Neuronal stem cell (in vitro differentiated cells): ENCODE measurements around the gene MTAP.
A peak's percentile ranks its signal among the peaks of the same experiment; 100 is the strongest.
"Not testable (repeated sequence)": the region's sequence is repeated elsewhere in the genome, so short reads cannot be mapped to it uniquely, and the experiment has no call there.

ENCODE experiments used
- DNase-seq: peaks from one replicate; pipeline ENCODE4 v3.0.0-alpha.2; 2013; ENCODE audit warnings: low spot score
- H2AFZ ChIP-seq: one replicate; pipeline ENCODE4 v1.6.1; 2013; ENCODE audit warnings: mild to moderate bottlenecking, low read length, inconsistent platforms
- H2AK5ac ChIP-seq: 2 replicates; pipeline ENCODE4 v1.6.1; 2013; ENCODE audit warnings: low read depth, mild to moderate bottlenecking, inconsistent platforms, low read length, moderate library complexity, mixed read lengths
- H2BK120ac ChIP-seq: 2 replicates; pipeline ENCODE4 v1.6.1; 2013; ENCODE audit warnings: low read depth, mild to moderate bottlenecking, inconsistent platforms, low read length, moderate library complexity, mixed read lengths
- H2BK12ac ChIP-seq: one replicate; pipeline ENCODE4 v1.6.1; 2013; ENCODE audit warnings: low read length, inconsistent platforms
- H2BK15ac ChIP-seq: 2 replicates; pipeline ENCODE4 v1.6.1; 2013; ENCODE audit warnings: mild to moderate bottlenecking, low read length, inconsistent platforms, mixed read lengths
- H2BK5ac ChIP-seq: one replicate; pipeline ENCODE4 v1.6.1; 2013; ENCODE audit warnings: inconsistent platforms, mild to moderate bottlenecking, low read length, moderate library complexity
- H3K14ac ChIP-seq: one replicate; pipeline ENCODE4 v1.6.1; 2013; ENCODE audit warnings: low read length, inconsistent platforms
- H3K18ac ChIP-seq: 2 replicates; pipeline ENCODE4 v1.6.1; 2013; ENCODE audit warnings: low read length, inconsistent platforms
- H3K23ac ChIP-seq: 2 replicates; pipeline ENCODE4 v1.6.1; 2013; ENCODE audit warnings: low read depth, mild to moderate bottlenecking, mixed read lengths, low read length, inconsistent platforms; ENCODE audit not compliant: poor library complexity
- H3K27ac ChIP-seq: replicated peaks from 3 replicates; pipeline ENCODE4 v1.5.1; 2013; ENCODE audit warnings: low read length, inconsistent platforms
- H3K27me3 ChIP-seq, 3 experiments: 2 replicates each; pipeline ENCODE4 v1.6.1; 2013; ENCODE audit warnings: low read length in 3 of 3, mild to moderate bottlenecking in 2 of 3, inconsistent platforms in 1 of 3, low read depth in 1 of 3, mixed read lengths in 1 of 3, moderate library complexity in 1 of 3; ENCODE audit not compliant: control insufficient read depth in 3 of 3, insufficient read depth in 3 of 3
- H3K36me3 ChIP-seq, 2 donors: replicated peaks in 1 of 2; 2 replicates each; pipeline ENCODE4 v1.6.1; 2013; ENCODE audit warnings: low read length in 2 of 2; ENCODE audit not compliant: control insufficient read depth in 2 of 2, insufficient read depth in 2 of 2
- H3K4ac ChIP-seq: 2 replicates; pipeline ENCODE4 v1.6.1; 2013; ENCODE audit warnings: inconsistent platforms, mild to moderate bottlenecking, low read length, moderate library complexity
- H3K4me1 ChIP-seq, 2 donors: 1 replicate in 1 of 2; 2 replicates in 1 of 2; pipeline ENCODE4 v1.6.1; 2013; ENCODE audit warnings: low read length in 2 of 2, low read depth in 1 of 2; ENCODE audit not compliant: control insufficient read depth in 2 of 2, insufficient read depth in 1 of 2
- H3K4me2 ChIP-seq: one replicate; pipeline ENCODE4 v1.6.1; 2013; ENCODE audit warnings: mild to moderate bottlenecking, low read length, inconsistent platforms; ENCODE audit not compliant: insufficient read depth, poor library complexity, severe bottlenecking
- H3K4me3 ChIP-seq, 2 donors: 2 replicates each; pipeline ENCODE4 v1.5.1; 2013; ENCODE audit warnings: low read length in 2 of 2, mild to moderate bottlenecking in 2 of 2, inconsistent platforms in 1 of 2, moderate library complexity in 1 of 2
- H3K79me1 ChIP-seq: one replicate; pipeline ENCODE4 v1.6.1; 2013; ENCODE audit warnings: low read depth, mild to moderate bottlenecking, inconsistent platforms, low read length, moderate library complexity
- H3K9ac ChIP-seq: one replicate; pipeline ENCODE4 v1.6.1; 2013; ENCODE audit warnings: mild to moderate bottlenecking, low read depth, low read length, inconsistent platforms; ENCODE audit not compliant: poor library complexity
- H3K9me3 ChIP-seq, 2 donors: replicated peaks in 1 of 2; 2 replicates each; pipeline versions ENCODE3 to v1.6.1; 2013; ENCODE audit warnings: low read length in 2 of 2, mild to moderate bottlenecking in 2 of 2, inconsistent platforms in 1 of 2, low read depth in 1 of 2, mixed read lengths in 1 of 2, moderate library complexity in 1 of 2; ENCODE audit not compliant: control insufficient read depth in 2 of 2, insufficient read depth in 1 of 2
- H4K8ac ChIP-seq: one replicate; pipeline ENCODE4 v1.6.1; 2013; ENCODE audit warnings: low read depth, mild to moderate bottlenecking, inconsistent platforms, low read length, moderate library complexity
- H4K91ac ChIP-seq: one replicate; pipeline ENCODE4 v1.6.1; 2013; ENCODE audit warnings: low read length, low read depth, mild to moderate bottlenecking, inconsistent platforms; ENCODE audit not compliant: poor library complexity
- WGBS, 2 donors: extraction: QIAGEN DNeasy Blood & Tissue Kit; methylation state at CpG; one replicate each; pipeline ENCODE4 v1.1.7; 2013; ENCODE audit warnings: missing lambda C conversion rate in 2 of 2, mixed read lengths in 1 of 2; ENCODE audit not compliant: insufficient read length in 2 of 2, insufficient replicate concordance in 1 of 2; ENCODE audit errors: extremely low coverage in 2 of 2; 5-methylcytosine and 5-hydroxymethylcytosine counted together

MTAP gene

GRCh38 chr9:21958833-21959232, 156.4 kb downstream of the MTAP start:
- Histone ChIP-seq H3K9me3 (no peaks in the 10 kb centered on the region), H2BK15ac (no peak overlapping the region), H3K4me3 (no peak overlapping the region), H2BK120ac (no peak overlapping the region), H2BK5ac (no peak overlapping the region), H3K27ac (no peak overlapping the region), H3K9ac (no peak overlapping the region), H3K18ac (no peak overlapping the region), H3K79me1 (no peaks in the 10 kb centered on the region), H3K4me1 (no peaks in the 10 kb centered on the region), H4K91ac (no peak overlapping the region), H3K4ac (no peak overlapping the region), H2AK5ac (no peak overlapping the region), H3K27me3 (peaks cover 0 to 40% (median 3%) of the 10 kb centered on the region in 3 experiments), H3K23ac (no peak overlapping the region), H3K36me3 (no peaks in the 10 kb centered on the region), H2BK12ac (no peak overlapping the region), H2AFZ (no peak overlapping the region), H3K14ac (no peak overlapping the region), H3K4me2 (no peak overlapping the region), H4K8ac (no peak overlapping the region)
- no peak for DNase-seq
- no CpG with 5 or more reads among the region's 2 CpGs for WGBS, 2 donors

GRCh38 chr9:21959268-21959667, 156.8 kb downstream of the MTAP start:
- not testable (repeated sequence) for H3K36me3 ChIP-seq, H3K18ac ChIP-seq, H3K4me1 ChIP-seq, H3K14ac ChIP-seq, DNase-seq, H3K9me3 ChIP-seq, H3K4me3 ChIP-seq, H3K9ac ChIP-seq, H4K8ac ChIP-seq, H2AK5ac ChIP-seq, H3K23ac ChIP-seq, H2AFZ ChIP-seq, H2BK12ac ChIP-seq, H2BK5ac ChIP-seq, H3K4me2 ChIP-seq, H3K4ac ChIP-seq, H2BK15ac ChIP-seq, H3K79me1 ChIP-seq, H2BK120ac ChIP-seq, H3K27ac ChIP-seq, H4K91ac ChIP-seq
- WGBS, 2 donors = no CpG with 5 or more reads among the region's 33 CpGs
- peaks cover 0 to 41% (median 5%) of the 10 kb centered on the region in 3 experiments for H3K27me3 ChIP-seq

GRCh38 chr9:21961569-21961968, 159.1 kb downstream of the MTAP start:
- no CpG with 5 or more reads among the region's 2 CpGs for WGBS, 2 donors
- no peaks in the 10 kb centered on the region for H3K9me3 ChIP-seq
- no peak overlapping the region for H3K14ac ChIP-seq
- DNase-seq = no peak
- H3K27me3 ChIP-seq = peaks cover 15 to 61% (median 26%) of the 10 kb centered on the region in 3 experiments
- no peaks in the 10 kb centered on the region for H3K79me1 ChIP-seq
- H2BK120ac ChIP-seq = no peak overlapping the region
- H3K4me2 ChIP-seq = no peak overlapping the region
- no peak overlapping the region for H2BK12ac ChIP-seq
- H3K18ac ChIP-seq = no peak overlapping the region
- no peak overlapping the region for H2AFZ ChIP-seq
- H3K4ac ChIP-seq = no peak overlapping the region
- no peak overlapping the region for H3K23ac ChIP-seq
- H3K27ac ChIP-seq = no peak overlapping the region
- no peak overlapping the region for H2AK5ac ChIP-seq
- no peak overlapping the region for H2BK5ac ChIP-seq
- no peak overlapping the region for H3K4me3 ChIP-seq
- no peak overlapping the region for H4K8ac ChIP-seq
- no peak overlapping the region for H2BK15ac ChIP-seq
- no peak overlapping the region for H4K91ac ChIP-seq
- H3K9ac ChIP-seq = no peak overlapping the region
- peaks cover 2 to 9% of the 10 kb centered on the region in 2 donors for H3K4me1 ChIP-seq
- H3K36me3 ChIP-seq = no peaks in the 10 kb centered on the region

- no CpG with 5 or more reads among the region's 29 CpGs for WGBS, 2 donors
- Histone ChIP-seq H2BK5ac (no peak overlapping the region), H3K4me2 (peak overlapping the region; percentile 60), H3K9me3 (peaks cover 3 to 9% of the 10 kb centered on the region in 2 donors), H3K4ac (no peak overlapping the region), H2BK120ac (no peak overlapping the region), H2BK15ac (no peak overlapping the region), H4K91ac (no peak overlapping the region), H3K36me3 (no peaks in the 10 kb centered on the region), H2AK5ac (no peak overlapping the region), H2AFZ (peak overlapping the region; percentile 93), H3K23ac (no peak overlapping the region), H3K4me1 (peaks cover 2 to 9% of the 10 kb centered on the region in 2 donors), H3K4me3 (peak overlapping the region; percentile 29 to 46), H3K27ac (no peak overlapping the region), H3K9ac (no peak overlapping the region), H3K79me1 (no peaks in the 10 kb centered on the region), H4K8ac (no peak overlapping the region), H2BK12ac (no peak overlapping the region), H3K18ac (no peak overlapping the region), H3K27me3 (peaks cover 39 to 79% (median 60%) of the 10 kb centered on the region in 3 experiments), H3K14ac (no peak overlapping the region)
- DNase-seq = no peak
Observed at GRCh38 chr9:21964925-21965385, 162.5 kb downstream of the MTAP start.
